GM12874 (cell line): ENCODE results near the gene SMIM38.

ENCODE experiments used
- CTCF ChIP-seq: IDR thresholded peaks from 2 replicates; pipeline ENCODE4 v1.5.1; 2011; ENCODE audit warnings: low read depth, mild to moderate bottlenecking, control low read depth, low read length, moderate library complexity; ENCODE audit not compliant: insufficient read depth

The SMIM38 gene

GRCh38 chr11:69166218-69167115 is 10.7 kb downstream of the SMIM38 start:
- no peak for TF ChIP-seq CTCF

GRCh38 chr11:69167130-69167915 is 11.6 kb downstream of the SMIM38 start:
- TF ChIP-seq CTCF = no peak

GRCh38 chr11:69167916-69168691 is 12.4 kb downstream of the SMIM38 start:
- no peak for TF ChIP-seq CTCF

DNA sequence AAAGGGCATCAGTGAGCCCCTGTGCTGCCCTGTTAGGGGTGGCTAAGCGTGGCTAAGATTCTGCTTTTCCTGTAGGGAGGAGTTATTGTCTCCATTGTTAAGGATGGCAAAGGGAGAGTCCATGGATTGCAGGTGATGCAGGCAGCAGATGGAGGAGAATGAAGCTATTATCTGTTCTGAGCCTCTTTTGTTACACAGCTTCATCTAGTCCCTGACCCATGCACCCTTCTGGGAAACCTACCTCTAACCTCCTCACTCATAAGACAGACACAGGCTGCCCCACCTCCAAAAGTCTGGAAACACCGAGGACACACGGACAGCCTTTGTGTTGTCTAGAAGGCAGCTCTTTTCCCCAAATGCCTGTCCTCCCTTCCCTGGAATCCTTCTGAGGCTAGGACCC is 13.7 kb downstream of the SMIM38 start:
- TF ChIP-seq CTCF = no peak

DNA sequence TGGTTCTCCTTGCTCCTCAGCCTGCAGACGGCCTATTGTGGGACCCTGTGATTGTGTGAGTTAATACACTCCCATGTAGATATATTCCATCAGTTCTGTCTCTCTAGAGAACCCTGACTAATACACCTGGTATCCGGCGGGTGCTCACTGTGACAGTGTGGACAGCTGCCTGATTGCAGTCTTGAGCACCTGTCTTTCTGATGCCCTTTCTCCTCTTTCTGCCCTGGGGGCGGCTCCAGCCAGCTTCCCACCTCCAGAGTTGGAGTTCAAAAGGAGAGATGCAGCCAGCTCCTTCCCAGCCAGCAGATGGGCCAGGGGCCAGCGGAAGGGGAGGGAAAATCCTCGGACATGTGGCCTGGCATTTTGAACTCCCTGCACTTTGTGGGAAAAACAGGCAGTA is 15.0 kb downstream of the SMIM38 start:
- TF ChIP-seq CTCF = no peak

- no peak for TF ChIP-seq CTCF
These were observed 15.9 kb downstream of the SMIM38 start for GRCh38 chr11:69171476-69172240.
